ENCODE data around the gene CPSF7. TPM values are rescaled to one million over a fixed set of nuclear protein-coding genes. Genes with fewer than 3 reads are reported as not detected.

CPSF7 gene
- total RNA-seq, 1 experiment from 2014 or later = 96.1 TPM

- TF ChIP-seq REST (IDR thresholded peaks at IDR 0.05; ENCODE audit: insufficient read depth in 1 of 2, low read depth in 2 of 2, low read length in 1 of 2) (no peak), POLR2AphosphoS5 (IDR thresholded peaks at IDR 0.05; ENCODE audit: low read depth, low read length) (no peak), SIN3A (IDR thresholded peaks at IDR 0.05; ENCODE audit: borderline replicate concordance, insufficient read depth, low read depth, low read length) (no peak), TCF7L2 (IDR thresholded peaks at IDR 0.05; ENCODE audit: low read depth, low read length) (no peak)
- TF ChIP-seq, protein P1, sequence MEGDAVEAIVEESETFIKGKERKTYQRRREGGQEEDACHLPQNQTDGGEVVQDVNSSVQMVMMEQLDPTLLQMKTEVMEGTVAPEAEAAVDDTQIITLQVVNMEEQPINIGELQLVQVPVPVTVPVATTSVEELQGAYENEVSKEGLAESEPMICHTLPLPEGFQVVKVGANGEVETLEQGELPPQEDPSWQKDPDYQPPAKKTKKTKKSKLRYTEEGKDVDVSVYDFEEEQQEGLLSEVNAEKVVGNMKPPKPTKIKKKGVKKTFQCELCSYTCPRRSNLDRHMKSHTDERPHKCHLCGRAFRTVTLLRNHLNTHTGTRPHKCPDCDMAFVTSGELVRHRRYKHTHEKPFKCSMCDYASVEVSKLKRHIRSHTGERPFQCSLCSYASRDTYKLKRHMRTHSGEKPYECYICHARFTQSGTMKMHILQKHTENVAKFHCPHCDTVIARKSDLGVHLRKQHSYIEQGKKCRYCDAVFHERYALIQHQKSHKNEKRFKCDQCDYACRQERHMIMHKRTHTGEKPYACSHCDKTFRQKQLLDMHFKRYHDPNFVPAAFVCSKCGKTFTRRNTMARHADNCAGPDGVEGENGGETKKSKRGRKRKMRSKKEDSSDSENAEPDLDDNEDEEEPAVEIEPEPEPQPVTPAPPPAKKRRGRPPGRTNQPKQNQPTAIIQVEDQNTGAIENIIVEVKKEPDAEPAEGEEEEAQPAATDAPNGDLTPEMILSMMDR (IDR thresholded peaks at IDR 0.05) = no peak
- ATAC-seq (no peak), DNase-seq (ENCODE audit: low read depth, low spot score) (no peak)
- H3K27me3 ChIP-seq (ENCODE audit: control insufficient read depth, insufficient read depth, low read length) = no peaks in the 10 kb centered on the region
- no TSS peak for BruUV-seq (replicated peaks)
- in situ Hi-C loops (cut with HindIII; ENCODE audit: low pct_unique_long_range_greater_than_20kb, low sequenced_read_pairs) (no loop called here), intact Hi-C loops (cut with micrococcal nuclease; ENCODE audit: unreplicated experiment) (no loop called here)
- ChIA-PET CTCF (no interaction called here), POLR2A (no interaction called here)
- peaks cover 66% of the 10 kb centered on the region for H3K36me3 ChIP-seq (ENCODE audit: control insufficient read depth, insufficient read depth, low read length)
- no peaks in the 10 kb centered on the region for H3K9me3 ChIP-seq (ENCODE audit: control insufficient read depth, insufficient read depth, low read depth, low read length)
- no peak overlapping the region for H3K4me3 ChIP-seq (ENCODE audit: low read depth in 2 of 2, low read length in 2 of 2)
- H3K4me1 ChIP-seq (ENCODE audit: control insufficient read depth, insufficient read depth, low read length) = no peaks in the 10 kb centered on the region
- no peak overlapping the region for H3K27ac ChIP-seq (ENCODE audit: low read length)
Observed at GRCh38 chr11:61418136-61418535, 11.6 kb downstream of the CPSF7 start.

DNA sequence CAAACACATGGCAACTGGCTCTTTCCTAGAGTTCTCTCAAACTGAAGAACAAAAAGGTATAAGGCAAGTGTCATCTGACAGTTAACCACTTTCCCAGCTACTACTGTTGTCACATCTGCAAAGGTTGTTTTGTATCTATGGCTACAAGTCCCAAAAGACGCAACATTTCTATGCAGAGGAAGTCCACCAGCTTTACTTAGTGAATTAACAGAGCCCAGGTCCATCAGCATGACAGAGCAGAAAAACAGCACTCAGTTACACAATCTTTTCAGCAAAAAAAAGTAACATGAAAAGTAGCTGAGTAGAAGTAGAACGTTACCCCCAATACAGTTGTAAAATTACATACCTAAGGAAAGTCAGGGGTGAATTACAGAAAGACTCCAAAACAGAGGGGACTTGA lies 12.1 kb downstream of the CPSF7 start:
- no peaks in the 10 kb centered on the region for H3K9me3 ChIP-seq (ENCODE audit: control insufficient read depth, insufficient read depth, low read depth, low read length)
- DNase-seq (ENCODE audit: low read depth, low spot score) = no peak
- POLR2A ChIA-PET = no interaction called here
- no peaks in the 10 kb centered on the region for H3K27me3 ChIP-seq (ENCODE audit: control insufficient read depth, insufficient read depth, low read length)
- H3K27ac ChIP-seq (ENCODE audit: low read length) = no peak overlapping the region
- intact Hi-C loops (cut with micrococcal nuclease; ENCODE audit: unreplicated experiment) = no loop called here
- TF ChIP-seq REST (IDR thresholded peaks at IDR 0.05; ENCODE audit: insufficient read depth in 1 of 2, low read depth in 2 of 2, low read length in 1 of 2) (no peak), TCF7L2 (IDR thresholded peaks at IDR 0.05; ENCODE audit: low read depth, low read length) (no peak), SIN3A (IDR thresholded peaks at IDR 0.05; ENCODE audit: borderline replicate concordance, insufficient read depth, low read depth, low read length) (no peak), POLR2AphosphoS5 (IDR thresholded peaks at IDR 0.05; ENCODE audit: low read depth, low read length) (no peak)
- TF ChIP-seq, protein P1 (IDR thresholded peaks at IDR 0.05) = no peak
- H3K36me3 ChIP-seq (ENCODE audit: control insufficient read depth, insufficient read depth, low read length) = peaks cover 68% of the 10 kb centered on the region
- H3K4me1 ChIP-seq (ENCODE audit: control insufficient read depth, insufficient read depth, low read length) = no peaks in the 10 kb centered on the region
- in situ Hi-C loops (cut with HindIII; ENCODE audit: low pct_unique_long_range_greater_than_20kb, low sequenced_read_pairs) = no loop called here
- no TSS peak for BruUV-seq (replicated peaks)
- CTCF ChIA-PET = no interaction called here
- no peak overlapping the region for H3K4me3 ChIP-seq (ENCODE audit: low read depth in 2 of 2, low read length in 2 of 2)
- ATAC-seq = no peak
